Activated T-cell treated with anti-CD3 and anti-CD28 coated beads, Interleukin-2, amount 50 U/mL, for 48 hours (primary cell): Measurements from ENCODE around the gene RPL10L.

Source experiments
- DNase-seq, 2 experiments: peaks; one replicate each; pipeline ENCODE4 v3.0.0-alpha.2; 2020

Gene RPL10L

DNA sequence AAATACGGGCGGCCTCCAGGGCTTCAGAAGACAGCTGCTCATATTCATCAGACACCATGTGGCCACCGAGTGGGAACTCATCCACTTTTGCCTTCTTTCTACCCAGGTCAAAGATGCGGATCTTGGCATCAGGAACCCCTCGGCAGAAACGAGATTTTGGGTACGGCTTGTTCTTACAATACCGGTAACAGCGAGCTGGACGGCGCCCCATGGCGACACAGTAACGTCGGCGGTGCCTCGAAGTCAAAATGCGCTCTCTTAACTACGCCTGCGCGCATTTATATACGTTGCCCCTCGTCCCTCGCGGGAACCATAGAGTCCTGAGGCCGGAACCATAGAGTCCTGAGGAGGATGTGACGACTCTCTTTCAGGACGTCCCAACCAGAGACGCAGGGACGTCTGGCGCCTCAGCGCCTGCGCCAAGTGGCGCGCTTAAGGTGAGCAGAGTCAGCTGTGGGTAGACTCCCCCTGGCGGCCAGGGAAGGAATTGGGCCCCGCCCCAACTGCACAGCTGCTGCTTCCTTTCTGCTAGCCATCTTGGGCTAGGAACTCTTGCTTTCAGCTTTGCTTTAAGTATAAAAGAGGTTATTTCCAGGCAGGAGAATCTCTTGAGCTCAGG, at the start of gene RPL10L:
Gene RPL10L, minus strand, starts transcription at position 256 of the 619 bp plus-strand sequence. Its CDS starts 45 bp downstream, at position 211.
- peak in 1 of 2 experiments; percentile 20 for DNase-seq

GRCh38 chr14:46691819-46692218, 40.2 kb upstream of the RPL10L start:
- no peak for DNase-seq

DNA sequence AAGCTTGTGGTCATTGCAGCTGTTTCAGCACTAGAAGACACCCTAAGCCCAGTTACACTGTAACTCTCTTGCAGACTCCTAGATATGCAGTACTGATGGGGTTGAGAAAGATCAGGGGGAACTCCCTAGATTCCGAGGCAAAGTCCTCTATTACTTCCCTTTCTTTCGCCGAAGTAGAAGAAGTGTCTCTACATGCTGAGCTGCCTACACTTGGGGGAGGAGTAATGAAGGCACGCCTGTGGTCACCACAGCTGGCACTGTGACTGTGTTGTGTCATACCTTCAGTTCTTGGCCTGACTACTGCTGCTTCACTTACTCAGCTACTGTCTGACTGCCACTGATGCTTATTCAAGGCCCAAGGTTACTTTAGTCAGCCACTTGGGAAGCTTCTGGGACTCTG, 35.1 kb upstream of the RPL10L start:
- no peak for DNase-seq

GRCh38 chr14:46672128-46672527, 20.5 kb upstream of the RPL10L start:
- no peak for DNase-seq

GRCh38 chr14:46663382-46663781, 11.8 kb upstream of the RPL10L start:
- no peak for DNase-seq

GRCh38 chr14:46661728-46662127, 10.1 kb upstream of the RPL10L start:
- DNase-seq = no peak

DNA sequence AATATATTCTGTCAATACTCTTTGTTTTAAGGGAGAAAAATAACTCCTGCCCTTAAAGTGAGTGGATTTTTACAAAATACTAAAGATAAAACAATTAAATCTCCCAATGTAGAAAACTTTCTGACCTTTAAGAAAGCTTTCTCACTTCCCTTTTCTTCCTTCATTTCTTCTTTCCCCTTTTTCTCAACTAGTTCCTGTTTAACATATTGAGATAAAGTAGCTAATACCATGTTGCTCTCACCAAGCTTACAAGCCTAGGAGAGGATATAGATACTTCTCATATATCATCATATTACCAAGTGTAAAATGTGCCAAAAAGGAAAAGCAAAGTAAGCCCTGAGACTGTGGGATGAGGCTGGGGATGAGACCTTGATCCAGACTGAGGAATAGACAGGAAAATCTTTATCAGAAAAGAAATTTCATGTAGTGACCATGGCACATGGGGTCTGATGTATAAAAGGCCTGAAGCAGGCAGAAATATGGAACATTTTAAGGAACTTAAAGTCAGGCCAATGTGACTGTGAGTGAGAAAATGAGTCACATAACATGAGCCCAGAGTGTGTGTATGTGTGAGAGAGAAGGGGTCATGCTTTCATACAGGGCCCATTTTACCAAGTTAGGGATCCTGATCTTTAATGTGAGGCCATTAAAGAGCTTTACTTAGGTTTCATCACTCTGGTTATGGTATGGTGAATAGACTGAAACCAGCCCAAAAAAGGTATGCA, 1.6 kb upstream of the RPL10L start:
- no peak for DNase-seq

GRCh38 chr14:46646796-46647195, 4.8 kb downstream of the RPL10L start:
- DNase-seq = no peak

DNA sequence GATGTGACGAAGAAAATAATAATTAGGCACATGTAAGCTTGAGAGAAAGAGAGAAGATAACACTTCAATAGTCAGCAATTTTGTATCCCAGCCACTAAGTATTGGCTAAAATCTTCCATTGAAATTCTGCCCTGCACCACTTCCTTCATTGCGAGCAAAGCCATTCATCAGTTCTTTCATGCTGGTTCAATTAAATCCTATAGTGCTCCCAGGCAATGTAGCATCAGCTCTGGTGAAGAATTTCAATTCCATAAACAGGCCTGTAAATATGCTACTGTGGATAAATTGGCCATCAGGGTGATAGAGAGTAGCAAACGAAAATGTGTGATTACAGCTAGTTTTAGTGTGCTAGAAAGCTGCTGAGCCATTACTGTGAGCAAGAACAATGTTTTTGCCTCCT, 24.7 kb downstream of the RPL10L start:
- no peak for DNase-seq
